Lower leg skin (tissue), 3 donors: ENCODE results near the gene PATJ.

Experiments used
- POLR2A ChIP-seq, 2 donors: fragments of 450-650 bp; IDR thresholded peaks; one replicate each; pipeline ENCODE4 v1.6.1; 2016 to 2017; ENCODE audit warnings: antibody characterized with exemption in 2 of 2, mild to moderate bottlenecking in 1 of 2, moderate library complexity in 1 of 2
- TF ChIP-seq, protein P1 (sequence below), 3 donors: fragments of 450-650 bp; IDR thresholded peaks; one replicate each; pipeline ENCODE4 v1.5.1; 2016; ENCODE audit warnings: antibody characterized with exemption in 3 of 3, mild to moderate bottlenecking in 3 of 3, moderate library complexity in 2 of 3

- TF ChIP-seq, protein P1, sequence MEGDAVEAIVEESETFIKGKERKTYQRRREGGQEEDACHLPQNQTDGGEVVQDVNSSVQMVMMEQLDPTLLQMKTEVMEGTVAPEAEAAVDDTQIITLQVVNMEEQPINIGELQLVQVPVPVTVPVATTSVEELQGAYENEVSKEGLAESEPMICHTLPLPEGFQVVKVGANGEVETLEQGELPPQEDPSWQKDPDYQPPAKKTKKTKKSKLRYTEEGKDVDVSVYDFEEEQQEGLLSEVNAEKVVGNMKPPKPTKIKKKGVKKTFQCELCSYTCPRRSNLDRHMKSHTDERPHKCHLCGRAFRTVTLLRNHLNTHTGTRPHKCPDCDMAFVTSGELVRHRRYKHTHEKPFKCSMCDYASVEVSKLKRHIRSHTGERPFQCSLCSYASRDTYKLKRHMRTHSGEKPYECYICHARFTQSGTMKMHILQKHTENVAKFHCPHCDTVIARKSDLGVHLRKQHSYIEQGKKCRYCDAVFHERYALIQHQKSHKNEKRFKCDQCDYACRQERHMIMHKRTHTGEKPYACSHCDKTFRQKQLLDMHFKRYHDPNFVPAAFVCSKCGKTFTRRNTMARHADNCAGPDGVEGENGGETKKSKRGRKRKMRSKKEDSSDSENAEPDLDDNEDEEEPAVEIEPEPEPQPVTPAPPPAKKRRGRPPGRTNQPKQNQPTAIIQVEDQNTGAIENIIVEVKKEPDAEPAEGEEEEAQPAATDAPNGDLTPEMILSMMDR (IDR thresholded peaks at IDR 0.05), result no peak
- no peak for TF ChIP-seq POLR2A (IDR thresholded peaks at IDR 0.05)
Measured at GRCh38 chr1:62034790-62035189, 292.5 kb downstream of the PATJ start.
